Fibroblast of mammary gland (primary cell): ENCODE measurements around the gene SHOC2.
A peak's percentile ranks its signal among the peaks of the same experiment; 100 is the strongest.

Experiments
- DNase-seq: peaks from one replicate; pipeline ENCODE4 v3.0.0-alpha.2; 2010; ENCODE audit warnings: low read depth
- H3K4me3 ChIP-seq: 2 replicates; pipeline ENCODE4 v1.5.1; 2011; ENCODE audit warnings: low read depth, mild to moderate bottlenecking, low read length, moderate library complexity; ENCODE audit not compliant: control insufficient read depth
- CTCF ChIP-seq: conservative IDR thresholded peaks from 2 replicates; pipeline ENCODE4 v1.5.1; 2011; ENCODE audit warnings: low read depth, low read length, inconsistent platforms; ENCODE audit not compliant: control insufficient read depth, insufficient read depth

The SHOC2 gene

GRCh38 chr10:110967645-110968044 is 48.2 kb downstream of the SHOC2 start:
- no peak overlapping the region for H3K4me3 ChIP-seq
- TF ChIP-seq CTCF, result no peak
- no peak for DNase-seq

GRCh38 chr10:110969183-110969582 is 49.8 kb downstream of the SHOC2 start:
- TF ChIP-seq CTCF, result no peak
- H3K4me3 ChIP-seq, result no peak overlapping the region
- DNase-seq, result no peak

GRCh38 chr10:110971638-110972037 is 52.2 kb downstream of the SHOC2 start:
- no peak for DNase-seq
- H3K4me3 ChIP-seq, result no peak overlapping the region
- TF ChIP-seq CTCF, result no peak

- DNase-seq, result no peak
- H3K4me3 ChIP-seq, result no peak overlapping the region
- TF ChIP-seq CTCF, result no peak
Observed at GRCh38 chr10:110972231-110973134, 53.1 kb downstream of the SHOC2 start.

- no peak for DNase-seq
- no peak overlapping the region for H3K4me3 ChIP-seq
- no peak for TF ChIP-seq CTCF
Observed at GRCh38 chr10:110973400-110973799, 54.0 kb downstream of the SHOC2 start.

GRCh38 chr10:110976577-110976976 is 57.2 kb downstream of the SHOC2 start:
- TF ChIP-seq CTCF, result no peak
- H3K4me3 ChIP-seq, result no peak overlapping the region
- no peak for DNase-seq

GRCh38 chr10:110977662-110978061 is 58.3 kb downstream of the SHOC2 start:
- no peak overlapping the region for H3K4me3 ChIP-seq
- DNase-seq, result peak; percentile 44
- no peak for TF ChIP-seq CTCF
